Transverse colon (tissue), 4 donors: ENCODE measurements around the gene BRF1. TPM values are rescaled to one million over a fixed set of nuclear protein-coding genes. Genes with fewer than 3 reads are reported as not detected.

Experiments
- DNase-seq: peaks from one replicate; pipeline ENCODE4 v3.0.0-alpha.2; 2019
- H3K27ac ChIP-seq, 4 donors: fragments of 200-600 bp; sonication (generic); 2 replicates each; pipeline ENCODE4 v1.5.1; 2016 to 2018; ENCODE audit warnings: inconsistent platforms in 4 of 4
- H3K27me3 ChIP-seq: fragments of 200-600 bp; sonication (generic); 2 replicates; pipeline ENCODE4 v1.5.1; 2017; ENCODE audit warnings: inconsistent platforms
- H3K36me3 ChIP-seq, 4 donors: fragments of 200-600 bp; sonication (generic); 2 replicates each; pipeline ENCODE4 v1.5.1; 2017 to 2019; ENCODE audit warnings: inconsistent platforms in 4 of 4
- H3K4me1 ChIP-seq, 4 donors: fragments of 200-600 bp; sonication (generic); 2 replicates each; pipeline ENCODE4 v1.5.1; 2017 to 2020; ENCODE audit warnings: inconsistent platforms in 4 of 4
- H3K4me3 ChIP-seq, 4 donors: fragments of 200-600 bp; sonication (generic); 1 replicate in 1 of 4; 2 replicates in 3 of 4; pipeline versions ENCODE4 v1.5.1 to v1.6.1; 2017 to 2019; ENCODE audit warnings: inconsistent platforms in 4 of 4
- H3K9me3 ChIP-seq, 2 donors: fragments of 200-600 bp; sonication (generic); 2 replicates each; pipeline ENCODE4 v1.5.1; 2017 to 2019; ENCODE audit warnings: inconsistent platforms in 2 of 2
- EP300 ChIP-seq: sonication (generic); formaldehyde crosslinking; IDR thresholded peaks from one replicate; pipeline ENCODE4 v1.6.1; 2017; ENCODE audit warnings: antibody characterized with exemption, low read depth
- POLR2A ChIP-seq: fragments of 450-650 bp; IDR thresholded peaks from one replicate; pipeline ENCODE4 v1.6.1; 2016; ENCODE audit warnings: antibody characterized with exemption, mild to moderate bottlenecking, moderate library complexity
- POLR2AphosphoS5 ChIP-seq, 3 donors: sonication (generic); formaldehyde crosslinking; IDR thresholded peaks; one replicate each; pipeline ENCODE4 v1.6.1; 2016; ENCODE audit warnings: antibody characterized with exemption in 3 of 3
- WGBS, 2 donors: methylation state at CpG; one replicate each; pipeline ENCODE4 v1.1.5; 2018; ENCODE audit warnings: low coverage in 1 of 2; 5-methylcytosine and 5-hydroxymethylcytosine counted together
- in situ Hi-C, 4 donors: fragments of 200-750 bp; cut with MboI; loops; one replicate each; pipeline versions ENCODE4 v1.15.0 to v1.15.1; 2017; ENCODE audit warnings: low sequenced_read_pairs in 3 of 4, low pct_ligation_motif_present in 1 of 4, low pct_unique_long_range_greater_than_20kb in 1 of 4
- intact Hi-C: fragments of 100-400 bp; cut with DNase I; formaldehyde crosslinking; loops from one replicate; pipeline ENCODE4 v1.15.1; 2023; ENCODE audit warnings: low total_unique reads
- total RNA-seq, 4 donors: library from RNA; depleted of rRNA; stranded (reverse); fragments of >200 nt; gene quantifications; one replicate each; pipeline ENCODE4 v1.1.0, GENCODE V29; 2016
- TF ChIP-seq, protein P1 (sequence below), 5 experiments: fragments of 200-600 bp in 3 of 5; fragments of 450-650 bp in 2 of 5; sonication (generic) in 3 of 5; IDR thresholded peaks; 1 replicate in 2 of 5; 2 replicates in 3 of 5; pipeline ENCODE4 v1.5.1; 2016 to 2017; ENCODE audit warnings: antibody characterized with exemption in 5 of 5, inconsistent platforms in 3 of 5, mild to moderate bottlenecking in 2 of 5, moderate library complexity in 1 of 5

BRF1 gene
- total RNA-seq, 4 donors from 2014 or later: 36.2 to 93.9 (median 62.6) TPM

DNA sequence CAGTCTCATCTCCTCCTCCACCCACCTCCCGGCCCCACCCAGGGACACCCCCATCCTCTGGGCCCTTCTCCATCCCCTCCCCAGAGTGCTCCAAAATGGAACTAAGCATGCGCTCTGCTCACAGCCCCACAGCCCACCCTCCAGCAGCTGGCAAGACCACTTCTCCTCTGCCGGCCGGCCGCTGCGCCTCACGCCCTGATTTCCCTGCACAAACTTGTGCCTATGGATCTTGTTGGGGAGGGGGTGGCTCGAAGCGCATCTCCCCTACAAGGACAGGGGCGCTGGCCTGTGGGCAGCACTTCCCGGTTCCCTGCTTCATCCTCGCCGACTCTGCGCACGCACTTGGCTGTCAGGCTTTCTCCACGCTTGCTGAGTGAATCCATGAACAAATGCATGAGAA is 100.2 kb downstream of the BRF1 start:
- WGBS, 2 donors: 68% methylated on average over 16 of the region's 16 CpGs; no CpG with 5 or more reads in 1 of the 2 donors
- peaks cover 3 to 37% (median 18%) of the 10 kb centered on the region in 4 donors for H3K4me1 ChIP-seq
- in situ Hi-C loops: no loop called here

DNA sequence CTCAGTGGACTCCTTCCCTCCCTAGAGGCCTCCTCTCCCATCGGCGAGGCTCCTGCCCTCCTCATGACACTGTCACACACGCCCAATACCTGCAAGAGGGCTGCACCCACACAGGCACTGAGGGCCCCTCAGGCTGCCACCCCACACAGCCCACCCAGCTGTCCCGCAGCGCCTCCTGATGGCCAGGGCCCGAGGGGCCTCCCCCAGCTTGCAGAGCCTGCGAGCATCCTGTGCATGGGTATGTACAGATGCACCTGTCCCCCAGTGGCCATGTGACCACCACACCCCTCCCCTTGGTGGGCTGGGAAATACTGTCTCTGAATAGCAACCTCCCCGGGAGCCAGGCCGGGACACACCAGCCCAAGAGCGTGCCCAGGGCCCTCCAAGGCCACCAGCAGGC is 100.7 kb downstream of the BRF1 start:
- no peaks in the 10 kb centered on the region for H3K9me3 ChIP-seq
- H3K4me1 ChIP-seq: peaks cover 3 to 31% (median 16%) of the 10 kb centered on the region in 4 donors
- 52% methylated on average over 4 of the region's 10 CpGs; no CpG with 5 or more reads in 1 of the 2 donors for WGBS, 2 donors
- H3K27me3 ChIP-seq: peaks cover 77% of the 10 kb centered on the region
- no peak for DNase-seq
- TF ChIP-seq EP300 (no peak), POLR2A (no peak), POLR2AphosphoS5 (IDR thresholded peaks at IDR 0.05) (no peak)
- TF ChIP-seq, protein P1, sequence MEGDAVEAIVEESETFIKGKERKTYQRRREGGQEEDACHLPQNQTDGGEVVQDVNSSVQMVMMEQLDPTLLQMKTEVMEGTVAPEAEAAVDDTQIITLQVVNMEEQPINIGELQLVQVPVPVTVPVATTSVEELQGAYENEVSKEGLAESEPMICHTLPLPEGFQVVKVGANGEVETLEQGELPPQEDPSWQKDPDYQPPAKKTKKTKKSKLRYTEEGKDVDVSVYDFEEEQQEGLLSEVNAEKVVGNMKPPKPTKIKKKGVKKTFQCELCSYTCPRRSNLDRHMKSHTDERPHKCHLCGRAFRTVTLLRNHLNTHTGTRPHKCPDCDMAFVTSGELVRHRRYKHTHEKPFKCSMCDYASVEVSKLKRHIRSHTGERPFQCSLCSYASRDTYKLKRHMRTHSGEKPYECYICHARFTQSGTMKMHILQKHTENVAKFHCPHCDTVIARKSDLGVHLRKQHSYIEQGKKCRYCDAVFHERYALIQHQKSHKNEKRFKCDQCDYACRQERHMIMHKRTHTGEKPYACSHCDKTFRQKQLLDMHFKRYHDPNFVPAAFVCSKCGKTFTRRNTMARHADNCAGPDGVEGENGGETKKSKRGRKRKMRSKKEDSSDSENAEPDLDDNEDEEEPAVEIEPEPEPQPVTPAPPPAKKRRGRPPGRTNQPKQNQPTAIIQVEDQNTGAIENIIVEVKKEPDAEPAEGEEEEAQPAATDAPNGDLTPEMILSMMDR (IDR thresholded peaks at IDR 0.05): no peak
- intact Hi-C loops: no loop called here
- H3K36me3 ChIP-seq: no peaks in the 10 kb centered on the region
- H3K4me3 ChIP-seq: no peak overlapping the region
- in situ Hi-C loops: no loop called here
- H3K27ac ChIP-seq: no peak overlapping the region

More for the DNA sequence above, 100.2 kb downstream of the BRF1 start:
- no peak for DNase-seq
- no peaks in the 10 kb centered on the region for H3K36me3 ChIP-seq
- intact Hi-C loops: no loop called here
- H3K4me3 ChIP-seq: no peak overlapping the region
- no peak overlapping the region for H3K27ac ChIP-seq
- peaks cover 72% of the 10 kb centered on the region for H3K27me3 ChIP-seq
- TF ChIP-seq POLR2A: no peak
- no peak for TF ChIP-seq POLR2AphosphoS5 (IDR thresholded peaks at IDR 0.05)
- TF ChIP-seq, protein P1 (IDR thresholded peaks at IDR 0.05): no peak
- TF ChIP-seq EP300: no peak
- no peaks in the 10 kb centered on the region for H3K9me3 ChIP-seq

DNA sequence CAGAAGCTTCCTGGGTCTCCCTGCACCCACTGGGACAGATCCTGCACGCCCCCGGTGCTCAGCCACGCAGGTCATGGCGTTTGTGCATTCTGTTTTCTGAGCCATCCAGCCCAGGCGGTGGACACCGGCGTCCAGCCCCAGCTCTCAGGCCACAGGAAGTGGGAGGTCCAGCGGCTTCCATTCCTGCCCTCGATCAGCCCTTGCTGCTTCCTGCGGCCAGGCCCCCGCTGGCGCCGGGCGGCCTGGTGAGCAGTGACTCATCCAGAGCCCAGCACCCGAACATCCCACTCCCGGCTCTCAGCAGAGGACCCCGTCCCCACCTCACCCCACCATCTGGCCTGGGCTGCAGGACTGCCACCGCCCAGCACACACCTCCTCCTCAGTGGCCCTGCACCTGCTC is 101.7 kb downstream of the BRF1 start:
- H3K27ac ChIP-seq: no peak overlapping the region

DNA sequence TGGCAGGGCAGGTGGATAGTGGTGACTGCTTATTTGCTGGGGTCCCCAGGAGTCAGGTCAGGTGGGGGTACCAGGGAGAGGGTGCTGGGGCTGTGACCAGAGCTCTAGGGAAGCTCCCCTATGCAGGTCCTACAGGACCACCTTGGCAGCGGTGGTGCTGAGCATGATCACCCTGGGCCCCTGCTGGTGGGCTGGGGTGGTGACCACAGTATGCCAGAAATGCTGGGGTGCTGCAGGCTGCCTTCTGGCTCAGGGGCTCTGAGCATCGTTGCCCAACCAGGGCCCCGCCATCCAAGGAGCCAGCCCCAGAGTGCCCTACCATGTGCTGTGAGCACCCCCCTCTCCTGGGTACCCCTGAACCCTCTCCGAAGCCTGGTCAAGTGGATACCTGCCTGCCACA is 102.2 kb downstream of the BRF1 start:
- DNase-seq: no peak
- no peaks in the 10 kb centered on the region for H3K9me3 ChIP-seq
- peak overlapping the region in 1 of 4 donors; percentile 8 for H3K27ac ChIP-seq
- H3K4me1 ChIP-seq: peaks cover 3 to 22% (median 15%) of the 10 kb centered on the region in 4 donors
- WGBS, 2 donors: 94% methylated on average over 2 of the region's 4 CpGs; no CpG with 5 or more reads in 1 of the 2 donors
- TF ChIP-seq, protein P1 (IDR thresholded peaks at IDR 0.05): no peak
- peaks cover 92% of the 10 kb centered on the region for H3K27me3 ChIP-seq
- in situ Hi-C loops: no loop called here
- intact Hi-C loops: no loop called here
- H3K4me3 ChIP-seq: no peak overlapping the region
- H3K36me3 ChIP-seq: no peaks in the 10 kb centered on the region

More for the DNA sequence above, 101.7 kb downstream of the BRF1 start:
- DNase-seq: no peak
- peaks cover 87% of the 10 kb centered on the region for H3K27me3 ChIP-seq
- H3K9me3 ChIP-seq: no peaks in the 10 kb centered on the region
- peaks cover 3 to 21% (median 14%) of the 10 kb centered on the region in 4 donors for H3K4me1 ChIP-seq
- H3K36me3 ChIP-seq: no peaks in the 10 kb centered on the region
- 62% methylated on average over 15 of the region's 18 CpGs; no CpG with 5 or more reads in 1 of the 2 donors for WGBS, 2 donors
- intact Hi-C loops: no loop called here
- H3K4me3 ChIP-seq: no peak overlapping the region
- TF ChIP-seq POLR2A (no peak), EP300 (no peak), POLR2AphosphoS5 (IDR thresholded peaks at IDR 0.05) (no peak)
- TF ChIP-seq, protein P1 (IDR thresholded peaks at IDR 0.05): no peak
- in situ Hi-C loops: no loop called here
